Cardiac muscle cell (in vitro differentiated cells and primary cell): Measurements from ENCODE around the gene EPS8L3. TPM values are rescaled to one million over a fixed set of nuclear protein-coding genes. Genes with fewer than 3 reads are reported as not detected.
"Not testable (repeated sequence)": the region's sequence is repeated elsewhere in the genome, so short reads cannot be mapped to it uniquely, and the experiment has no call there.

ENCODE experiments used
- DNase-seq, 2 donors: peaks; one replicate each; pipeline versions ENCODE4 v3.0.0 to v3.0.0-alpha.2; 2010 to 2017; ENCODE audit warnings: low read depth in 1 of 2, low spot score in 1 of 2
- H3K27ac ChIP-seq: fragments of 200-600 bp; sonication (generic); 2 replicates; pipeline ENCODE4 v1.5.1; 2016
- H3K27me3 ChIP-seq: fragments of 200-600 bp; sonication (generic); 2 replicates; pipeline ENCODE4 v1.6.0; 2016; ENCODE audit warnings: control low read depth
- H3K36me3 ChIP-seq: fragments of 200-600 bp; sonication (generic); 2 replicates; pipeline ENCODE4 v1.5.1; 2016; ENCODE audit warnings: control low read depth
- H3K4me1 ChIP-seq: fragments of 200-600 bp; sonication (generic); 2 replicates; pipeline ENCODE4 v1.8.1; 2017; ENCODE audit warnings: low read depth, mild to moderate bottlenecking, mixed run types
- H3K4me3 ChIP-seq: fragments of 200-600 bp; sonication (generic); 2 replicates; pipeline ENCODE4 v1.5.1; 2016; ENCODE audit warnings: mild to moderate bottlenecking
- H3K9me3 ChIP-seq: fragments of 200-600 bp; sonication (generic); 2 replicates; pipeline ENCODE4 v1.5.1; 2017; ENCODE audit warnings: low read depth, mild to moderate bottlenecking, control low read depth
- polyA plus RNA-seq: library from polyadenylated mRNA; unstranded; fragments of >200 nt; fragmentation: Nextera tagmentation; extraction: Ambion mirVana; gene quantifications from 2 replicates; pipeline ENCODE4 v1.2.1, GENCODE V29; 2016
- total RNA-seq: library from RNA; depleted of rRNA; stranded (reverse); fragments of >200 nt; gene quantifications from 2 replicates; pipeline ENCODE4 v1.2.3, GENCODE V29; 2016
- TF ChIP-seq, protein P1 (sequence below): IDR thresholded peaks from 2 replicates; pipeline ENCODE4 v1.5.1; 2012; ENCODE audit warnings: low read depth, mild to moderate bottlenecking, low read length

EPS8L3 gene
- total and polyA plus RNA-seq, 2 experiments from 2014 or later, result 0.28 TPM; not detected in 1

DNA sequence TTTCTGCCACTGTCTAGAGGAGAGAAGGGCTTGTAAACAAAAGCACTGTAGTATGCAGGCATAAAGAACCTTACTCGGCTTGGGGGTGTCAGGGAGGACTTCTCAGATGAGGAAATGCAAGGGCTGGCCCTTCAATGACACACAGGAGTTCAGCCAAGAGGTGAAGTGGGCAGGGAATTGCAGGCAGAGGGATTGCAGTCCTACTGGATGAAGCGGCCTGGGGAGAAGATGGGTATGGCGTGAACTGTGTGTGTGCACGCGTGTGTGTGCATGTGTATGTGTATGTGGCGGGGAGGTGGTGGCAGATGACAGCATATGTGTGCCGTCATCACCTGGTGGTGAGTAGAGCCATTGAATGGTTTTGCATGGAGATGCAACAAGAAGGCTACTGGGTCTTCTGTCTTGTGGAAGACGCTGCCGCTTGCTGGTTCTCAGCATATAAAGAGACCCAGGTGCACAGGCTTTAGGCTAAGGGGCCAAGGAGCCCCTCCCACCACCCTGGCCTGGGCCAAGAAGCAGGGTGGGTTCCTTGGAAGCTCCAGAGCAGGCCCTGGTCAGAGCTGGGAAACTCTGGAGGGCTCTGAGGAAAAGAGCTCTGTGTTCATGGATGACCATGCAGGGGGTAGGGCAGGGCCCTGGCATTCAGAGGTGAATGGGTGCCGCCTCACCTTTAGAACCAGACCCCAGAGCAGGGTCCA, 4.1 kb upstream of the EPS8L3 start:
- Histone ChIP-seq H3K4me1 (no peaks in the 10 kb centered on the region), H3K9me3 (no peaks in the 10 kb centered on the region), H3K4me3 (no peak overlapping the region), H3K27ac (no peak overlapping the region), H3K27me3 (no peaks in the 10 kb centered on the region), H3K36me3 (no peaks in the 10 kb centered on the region)
- DNase-seq, result no peak
- TF ChIP-seq, protein P1, sequence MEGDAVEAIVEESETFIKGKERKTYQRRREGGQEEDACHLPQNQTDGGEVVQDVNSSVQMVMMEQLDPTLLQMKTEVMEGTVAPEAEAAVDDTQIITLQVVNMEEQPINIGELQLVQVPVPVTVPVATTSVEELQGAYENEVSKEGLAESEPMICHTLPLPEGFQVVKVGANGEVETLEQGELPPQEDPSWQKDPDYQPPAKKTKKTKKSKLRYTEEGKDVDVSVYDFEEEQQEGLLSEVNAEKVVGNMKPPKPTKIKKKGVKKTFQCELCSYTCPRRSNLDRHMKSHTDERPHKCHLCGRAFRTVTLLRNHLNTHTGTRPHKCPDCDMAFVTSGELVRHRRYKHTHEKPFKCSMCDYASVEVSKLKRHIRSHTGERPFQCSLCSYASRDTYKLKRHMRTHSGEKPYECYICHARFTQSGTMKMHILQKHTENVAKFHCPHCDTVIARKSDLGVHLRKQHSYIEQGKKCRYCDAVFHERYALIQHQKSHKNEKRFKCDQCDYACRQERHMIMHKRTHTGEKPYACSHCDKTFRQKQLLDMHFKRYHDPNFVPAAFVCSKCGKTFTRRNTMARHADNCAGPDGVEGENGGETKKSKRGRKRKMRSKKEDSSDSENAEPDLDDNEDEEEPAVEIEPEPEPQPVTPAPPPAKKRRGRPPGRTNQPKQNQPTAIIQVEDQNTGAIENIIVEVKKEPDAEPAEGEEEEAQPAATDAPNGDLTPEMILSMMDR, result no peak

DNA sequence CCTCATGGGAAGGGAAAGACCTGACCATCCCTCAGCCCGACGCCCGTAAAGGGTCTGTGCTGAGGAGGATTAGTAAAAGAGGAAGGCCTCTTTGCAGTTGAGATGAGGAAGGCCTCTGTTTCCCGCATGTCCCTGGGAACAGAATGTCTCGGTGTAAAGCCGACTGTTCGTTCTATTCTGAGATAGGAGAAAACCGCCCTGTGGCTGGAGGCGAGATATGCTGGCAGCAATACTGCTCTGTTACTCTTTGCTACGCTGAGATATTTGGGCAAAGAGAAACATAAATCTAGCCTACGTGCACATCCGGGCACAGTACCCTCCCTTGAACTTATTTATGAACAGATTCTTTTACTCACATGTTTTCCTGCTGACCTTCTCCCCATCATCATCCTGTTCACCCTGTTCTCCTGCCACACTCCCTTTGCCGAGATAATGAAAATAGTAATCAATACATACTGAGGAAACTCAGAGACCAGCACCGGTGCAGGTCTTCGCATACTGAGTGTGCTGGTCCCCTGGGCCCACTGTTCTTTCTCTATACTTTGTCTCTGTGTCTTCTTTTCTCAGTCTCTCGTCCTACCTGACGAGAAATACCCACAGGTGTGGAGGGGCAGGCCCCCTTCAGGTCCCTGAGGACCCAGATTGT, 3.4 kb upstream of the EPS8L3 start:
- H3K4me1 ChIP-seq, H3K36me3 ChIP-seq, H3K27me3 ChIP-seq, H3K9me3 ChIP-seq, H3K27ac ChIP-seq, H3K4me3 ChIP-seq: not testable (repeated sequence)
- peak in 1 of 2 donors; percentile 22 for DNase-seq

- H3K4me3 ChIP-seq, result no peak overlapping the region
- no peaks in the 10 kb centered on the region for H3K36me3 ChIP-seq
- peaks cover 5% of the 10 kb centered on the region for H3K4me1 ChIP-seq
- DNase-seq, result no peak
- no peaks in the 10 kb centered on the region for H3K9me3 ChIP-seq
- H3K27ac ChIP-seq, result no peak overlapping the region
- TF ChIP-seq, protein P1, result no peak
- H3K27me3 ChIP-seq, result no peaks in the 10 kb centered on the region
Measured at GRCh38 chr1:109765896-109766615, 2.3 kb upstream of the EPS8L3 start.

DNA sequence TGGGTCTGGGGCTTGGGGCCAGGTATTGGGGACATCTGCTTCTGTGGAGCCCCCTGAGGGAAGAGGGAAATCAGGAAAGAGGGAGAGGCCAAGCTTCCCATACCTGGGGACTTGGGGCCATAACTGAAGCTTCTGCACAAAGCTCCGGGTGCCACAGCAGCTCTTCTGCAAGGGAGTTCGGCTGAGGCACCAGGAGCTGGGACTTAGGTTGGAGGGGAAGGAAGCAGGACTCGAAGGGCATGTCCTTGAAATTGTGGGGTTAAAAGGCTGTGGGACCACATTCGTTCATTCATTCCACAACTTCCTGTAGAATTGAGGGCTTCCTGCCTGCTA, 1.7 kb upstream of the EPS8L3 start:
- TF ChIP-seq, protein P1, result no peak
- Histone ChIP-seq H3K4me1 (peaks cover 5% of the 10 kb centered on the region), H3K27ac (no peak overlapping the region), H3K36me3 (no peaks in the 10 kb centered on the region), H3K27me3 (no peaks in the 10 kb centered on the region), H3K9me3 (no peaks in the 10 kb centered on the region), H3K4me3 (no peak overlapping the region)
- DNase-seq, result no peak

DNA sequence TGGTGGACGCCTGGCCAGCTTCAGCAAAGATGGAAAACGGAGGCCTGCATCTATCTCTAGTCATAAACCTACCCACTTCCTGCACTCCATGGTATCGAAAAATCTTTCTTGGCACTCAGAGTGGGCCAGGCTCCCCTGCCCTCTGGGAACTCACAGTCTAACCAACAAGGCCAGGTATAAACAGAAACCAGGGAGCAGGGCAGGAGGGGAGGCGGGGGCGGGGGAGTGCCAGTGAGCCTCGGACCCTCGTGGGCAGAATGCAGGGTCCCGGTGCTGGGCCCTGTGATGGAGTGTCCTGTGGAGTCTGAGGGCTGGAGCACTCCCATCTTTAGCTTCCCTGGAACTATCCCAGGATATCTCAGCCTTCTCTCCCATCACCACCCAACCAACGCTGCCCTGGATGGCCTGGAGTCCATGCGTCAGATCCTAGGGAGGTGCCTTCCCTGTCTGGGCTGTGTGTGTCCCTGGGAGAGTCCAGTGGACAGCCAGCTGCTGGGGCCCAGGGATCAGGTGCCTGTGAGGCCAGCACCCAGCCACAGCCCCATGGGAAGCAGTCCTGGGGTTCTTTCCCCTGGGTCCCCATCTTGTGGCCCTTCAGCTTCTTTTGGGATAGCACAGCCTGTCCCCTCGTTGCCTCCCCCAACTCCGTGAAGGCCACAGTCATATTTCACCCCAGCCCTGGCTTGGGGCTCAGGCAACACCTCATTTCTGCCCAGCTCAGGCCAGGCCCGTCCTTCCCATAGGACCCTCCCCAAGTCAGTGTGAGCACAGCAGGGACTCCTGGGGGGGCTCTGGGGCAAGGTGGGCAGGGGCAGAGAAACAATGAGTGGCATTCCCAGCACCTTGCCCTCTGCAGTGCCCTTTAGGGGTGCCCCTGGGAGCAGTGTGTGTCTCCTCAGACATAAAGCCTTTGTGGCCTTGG, 1.1 kb upstream of the EPS8L3 start:
- TF ChIP-seq, protein P1, result no peak
- no peak overlapping the region for H3K27ac ChIP-seq
- H3K4me1 ChIP-seq, result peaks cover 5% of the 10 kb centered on the region
- DNase-seq, result no peak
- H3K9me3 ChIP-seq, result no peaks in the 10 kb centered on the region
- H3K4me3 ChIP-seq, result no peak overlapping the region
- no peaks in the 10 kb centered on the region for H3K27me3 ChIP-seq
- H3K36me3 ChIP-seq, result no peaks in the 10 kb centered on the region
